PC-9 (cell line): ENCODE results near the gene SYNJ2. TPM values are rescaled to one million over a fixed set of nuclear protein-coding genes. Genes with fewer than 3 reads are reported as not detected.
A peak's percentile ranks its signal among the peaks of the same experiment; 100 is the strongest.

Experiments used
- BruUV-seq: library from RNA; stranded (reverse); fragments of 400-500 nt; replicated peaks from 2 replicates; lab custom pipeline; 2021; lab: Mats Ljungman, UMichigan
- CTCF ChIA-PET: fragments of 300-600 bp; sonication (Branson Sonifier 250); formaldehyde crosslinking; loops from one replicate; lab custom pipeline; 2022; ENCODE audit warnings: antibody characterized with exemption; lab: Charles Lee
- POLR2A ChIA-PET: fragments of 300-600 bp; sonication (Branson Sonifier 250); formaldehyde crosslinking; loops from one replicate; lab custom pipeline; 2022; ENCODE audit warnings: antibody characterized with exemption; ENCODE audit not compliant: unreplicated experiment; lab: Charles Lee
- DNase-seq, 2 experiments: peaks; one replicate each; pipeline versions ENCODE4 v3.0.0 to v3.0.0-alpha.2; 2015 to 2022; ENCODE audit warnings: mixed read lengths in 1 of 2
- H2AFZ ChIP-seq: fragments of 200-600 bp; sonication (generic); 2 replicates; pipeline ENCODE4 v1.8.1; 2017; ENCODE audit warnings: antibody characterized with exemption
- H3F3A ChIP-seq: fragments of 200-600 bp; sonication (generic); 2 replicates; pipeline ENCODE4 v1.8.1; 2017; ENCODE audit warnings: antibody characterized with exemption, mild to moderate bottlenecking, low read depth; ENCODE audit not compliant: insufficient read depth
- H3K27ac ChIP-seq: fragments of 200-600 bp; sonication (generic); 2 replicates; pipeline ENCODE4 v1.6.1; 2016; ENCODE audit warnings: mixed run types
- H3K27me3 ChIP-seq: fragments of 200-600 bp; sonication (generic); 2 replicates; pipeline ENCODE4 v1.6.1; 2016; ENCODE audit warnings: low read depth, mixed run types; ENCODE audit not compliant: insufficient read depth
- H3K36me3 ChIP-seq: fragments of 200-600 bp; sonication (generic); 2 replicates; pipeline ENCODE4 v1.6.1; 2016; ENCODE audit warnings: low read depth, mixed run types
- H3K4me1 ChIP-seq: fragments of 200-600 bp; sonication (generic); replicated peaks from 2 replicates; pipeline ENCODE4 v1.6.1; 2016; ENCODE audit warnings: mixed run types; ENCODE audit not compliant: insufficient read depth
- H3K4me2 ChIP-seq: fragments of 200-600 bp; sonication (generic); 2 replicates; pipeline ENCODE4 v1.6.1; 2017; ENCODE audit warnings: mixed run types
- H3K4me3 ChIP-seq: fragments of 200-600 bp; sonication (generic); 2 replicates; pipeline ENCODE4 v1.6.1; 2016; ENCODE audit warnings: mixed run types
- H3K79me2 ChIP-seq: fragments of 200-600 bp; sonication (generic); 2 replicates; pipeline ENCODE4 v1.6.1; 2017; ENCODE audit warnings: low read depth, mixed run types
- H3K9me2 ChIP-seq: fragments of 200-600 bp; sonication (generic); 2 replicates; pipeline ENCODE4 v1.8.1; 2017; ENCODE audit warnings: mild to moderate bottlenecking; ENCODE audit not compliant: insufficient read depth
- H3K9me3 ChIP-seq: fragments of 200-600 bp; sonication (generic); 2 replicates; pipeline ENCODE4 v1.8.1; 2016; ENCODE audit warnings: low read depth; ENCODE audit not compliant: insufficient read depth
- H4K20me1 ChIP-seq: fragments of 200-600 bp; sonication (generic); 2 replicates; pipeline ENCODE4 v1.8.1; 2017; ENCODE audit not compliant: insufficient read depth
- CTCF ChIP-seq: fragments of 200-600 bp; sonication (generic); conservative IDR thresholded peaks from 2 replicates; pipeline ENCODE4 v1.6.1; 2017; ENCODE audit warnings: mixed run types, antibody characterized with exemption, mild to moderate bottlenecking, moderate library complexity
- EZH2 ChIP-seq: fragments of 200-600 bp; sonication (generic); IDR thresholded peaks from 2 replicates; pipeline ENCODE4 v1.8.0; 2017; ENCODE audit warnings: antibody characterized with exemption, low read depth
- intact Hi-C: fragments of 100-400 bp; cut with micrococcal nuclease; formaldehyde crosslinking; loops from one replicate; pipeline ENCODE4 v1.10.0; 2022; ENCODE audit not compliant: unreplicated experiment
- total RNA-seq: library from RNA; stranded (reverse); gene quantifications from 2 replicates; pipeline ENCODE4 v1.2.3, GENCODE V29; 2021

SYNJ2 gene
- total RNA-seq, 1 experiment from 2014 or later, result 30.3 TPM

GRCh38 chr6:157962601-157963302 lies 18.9 kb upstream of the SYNJ2 start:
- H3K9me2 ChIP-seq, result no peaks in the 10 kb centered on the region
- H4K20me1 ChIP-seq, result no peaks in the 10 kb centered on the region
- DNase-seq, result no peak
- H3K9me3 ChIP-seq, result peaks cover 17% of the 10 kb centered on the region; the same call in 1 of the 2 replicates
- no peaks in the 10 kb centered on the region for H3K27me3 ChIP-seq
- no peaks in the 10 kb centered on the region for H3K79me2 ChIP-seq
- no peaks in the 10 kb centered on the region for H3F3A ChIP-seq
- intact Hi-C loops, result no loop called here
- POLR2A ChIA-PET, result no interaction called here
- CTCF ChIA-PET, result no interaction called here
- no TSS peak for BruUV-seq
- H3K4me1 ChIP-seq, result no peaks in the 10 kb centered on the region
- no peak overlapping the region for H3K4me3 ChIP-seq
- H2AFZ ChIP-seq, result no peak overlapping the region
- no peak overlapping the region for H3K27ac ChIP-seq
- no peaks in the 10 kb centered on the region for H3K36me3 ChIP-seq
- TF ChIP-seq EZH2 (no peak), CTCF (no peak)
- H3K4me2 ChIP-seq, result no peak overlapping the region

DNA sequence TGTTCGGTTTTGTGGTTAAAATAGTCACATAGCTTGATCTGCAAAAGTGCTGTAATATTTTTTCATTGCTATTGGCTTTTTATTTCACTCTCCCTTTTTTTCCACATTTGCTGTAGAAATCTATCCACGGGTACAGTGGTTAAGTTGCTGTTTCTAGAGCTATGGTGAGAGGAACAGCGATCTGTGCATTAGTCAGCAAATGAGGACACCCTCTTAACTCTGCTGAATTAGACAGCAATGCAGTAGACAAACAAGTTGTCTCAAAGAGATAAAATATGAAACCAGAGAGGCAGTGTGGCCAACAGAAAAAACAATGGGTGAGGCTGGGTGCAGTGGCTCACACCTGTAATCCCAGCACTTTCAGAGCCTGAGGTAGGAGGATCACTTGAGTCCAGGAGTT lies 17.6 kb upstream of the SYNJ2 start:
- Histone ChIP-seq H3K9me2 (no peaks in the 10 kb centered on the region), H3K4me2 (no peak overlapping the region), H2AFZ (no peak overlapping the region), H3K9me3 (0 out of 2 replicates have a peak, but pooled peaks cover 9% of the 10 kb centered on the region), H3K4me3 (no peak overlapping the region), H3K4me1 (peaks cover 6% of the 10 kb centered on the region), H3K27me3 (no peaks in the 10 kb centered on the region), H3F3A (peaks cover 4% of the 10 kb centered on the region; the same call in 1 of the 2 replicates), H3K36me3 (no peaks in the 10 kb centered on the region), H3K27ac (no peak overlapping the region), H3K79me2 (no peaks in the 10 kb centered on the region), H4K20me1 (no peaks in the 10 kb centered on the region)
- TF ChIP-seq CTCF (no peak), EZH2 (no peak)
- ChIA-PET CTCF (no interaction called here), POLR2A (no interaction called here)
- BruUV-seq, result no TSS peak
- intact Hi-C loops, result no loop called here
- peak in 1 of 2 experiments; percentile 49 for DNase-seq

- no TSS peak for BruUV-seq
- ChIA-PET CTCF (no interaction called here), POLR2A (no interaction called here)
- Histone ChIP-seq H3K36me3 (no peaks in the 10 kb centered on the region), H3K4me1 (peaks cover 15% of the 10 kb centered on the region), H3K4me2 (no peak overlapping the region), H3K4me3 (no peak overlapping the region), H2AFZ (no peak overlapping the region), H3K27me3 (no peaks in the 10 kb centered on the region), H4K20me1 (no peaks in the 10 kb centered on the region), H3K9me3 (no peaks in the 10 kb centered on the region), H3F3A (peaks cover 4% of the 10 kb centered on the region; the same call in 1 of the 2 replicates), H3K9me2 (no peaks in the 10 kb centered on the region), H3K27ac (no peak overlapping the region), H3K79me2 (no peaks in the 10 kb centered on the region)
- TF ChIP-seq CTCF (no peak), EZH2 (no peak)
- DNase-seq, result no peak
- intact Hi-C loops, result no loop called here
These were observed 16.3 kb upstream of the SYNJ2 start for GRCh38 chr6:157965387-157965786.
